Ovary (tissue), 3 donors: ENCODE results near the gene GPRC5C.

Experiments
- EP300 ChIP-seq: sonication (generic); formaldehyde crosslinking; IDR thresholded peaks from one replicate; pipeline ENCODE4 v1.6.1; 2017; ENCODE audit warnings: antibody characterized with exemption
- POLR2A ChIP-seq: fragments of 450-650 bp; IDR thresholded peaks from one replicate; pipeline ENCODE4 v1.6.1; 2017; ENCODE audit warnings: antibody characterized with exemption, mild to moderate bottlenecking, moderate library complexity
- TF ChIP-seq, protein P1 (sequence below), 3 donors: fragments of 450-650 bp in 2 of 3; fragments of 200-600 bp in 1 of 3; IDR thresholded peaks; one replicate each; pipeline versions ENCODE4 v1.5.1 to v1.8.0; 2016 to 2022; ENCODE audit warnings: antibody characterized with exemption in 3 of 3, mild to moderate bottlenecking in 1 of 3
- donor health status: DM: no; HTN: no; CAD: no.

DNA sequence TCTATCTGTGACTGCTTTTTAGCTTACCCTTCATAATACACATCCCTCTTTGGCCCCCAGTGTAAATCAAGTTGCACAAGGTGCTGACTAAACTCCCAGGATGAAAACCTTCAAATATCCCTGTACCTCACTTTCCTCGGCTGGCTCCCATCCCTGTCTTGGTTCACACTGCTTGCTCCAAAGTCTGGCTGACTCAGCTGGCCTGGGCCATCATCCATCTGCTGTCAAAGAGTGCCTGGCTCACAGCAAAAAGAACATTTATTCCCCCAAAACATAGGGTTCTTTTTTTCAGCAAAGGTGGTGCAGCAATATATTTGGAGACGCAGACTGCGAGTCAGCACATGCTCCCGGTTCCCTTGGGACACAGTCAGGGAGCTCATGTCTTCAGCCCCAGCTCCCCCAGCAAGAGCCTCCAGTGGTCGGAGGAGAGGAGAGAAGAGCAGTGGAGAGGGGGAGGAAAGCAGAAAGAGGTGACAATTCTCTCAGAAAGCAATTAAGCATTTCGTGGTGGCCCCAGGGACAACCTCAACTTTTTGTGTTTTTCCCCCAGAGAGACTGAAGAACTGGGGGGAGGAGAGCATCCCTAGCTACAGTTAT is 38.4 kb upstream of the GPRC5C start:
- TF ChIP-seq, protein P1, sequence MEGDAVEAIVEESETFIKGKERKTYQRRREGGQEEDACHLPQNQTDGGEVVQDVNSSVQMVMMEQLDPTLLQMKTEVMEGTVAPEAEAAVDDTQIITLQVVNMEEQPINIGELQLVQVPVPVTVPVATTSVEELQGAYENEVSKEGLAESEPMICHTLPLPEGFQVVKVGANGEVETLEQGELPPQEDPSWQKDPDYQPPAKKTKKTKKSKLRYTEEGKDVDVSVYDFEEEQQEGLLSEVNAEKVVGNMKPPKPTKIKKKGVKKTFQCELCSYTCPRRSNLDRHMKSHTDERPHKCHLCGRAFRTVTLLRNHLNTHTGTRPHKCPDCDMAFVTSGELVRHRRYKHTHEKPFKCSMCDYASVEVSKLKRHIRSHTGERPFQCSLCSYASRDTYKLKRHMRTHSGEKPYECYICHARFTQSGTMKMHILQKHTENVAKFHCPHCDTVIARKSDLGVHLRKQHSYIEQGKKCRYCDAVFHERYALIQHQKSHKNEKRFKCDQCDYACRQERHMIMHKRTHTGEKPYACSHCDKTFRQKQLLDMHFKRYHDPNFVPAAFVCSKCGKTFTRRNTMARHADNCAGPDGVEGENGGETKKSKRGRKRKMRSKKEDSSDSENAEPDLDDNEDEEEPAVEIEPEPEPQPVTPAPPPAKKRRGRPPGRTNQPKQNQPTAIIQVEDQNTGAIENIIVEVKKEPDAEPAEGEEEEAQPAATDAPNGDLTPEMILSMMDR (IDR thresholded peaks at IDR 0.05) = no peak
- TF ChIP-seq POLR2A (no peak), EP300 (no peak)
